IMR-90 (cell line): ENCODE data around the gene WDR48. TPM values are rescaled to one million over a fixed set of nuclear protein-coding genes. Genes with fewer than 3 reads are reported as not detected.

Experiments
- ATAC-seq: fragments of 200-7000 bp; cut with Tn5 transposase; 2 replicates; pipeline ENCODE4 v1.9.1; 2020; ENCODE audit warnings: low read depth, mild to moderate bottlenecking, moderate library complexity
- BruUV-seq: library from RNA; stranded (reverse); fragments of 400-500 nt; replicated peaks from 2 replicates; lab custom pipeline; 2021; lab: Mats Ljungman, UMichigan
- CTCF ChIA-PET: fragments of 300-600 bp; formaldehyde crosslinking; extraction: SDS; loops from one replicate; lab custom pipeline; 2021; ENCODE audit warnings: antibody characterized with exemption; lab: Yijun Ruan, JAX
- POLR2A ChIA-PET: fragments of 300-600 bp; sonication (Branson Sonifier 250); formaldehyde crosslinking; loops from one replicate; lab custom pipeline; 2022; ENCODE audit warnings: antibody characterized with exemption; ENCODE audit not compliant: unreplicated experiment; lab: Charles Lee
- DNase-seq: peaks from one replicate; pipeline ENCODE4 v3.0.0; 2013
- H2AFZ ChIP-seq: replicated peaks from 2 replicates; pipeline ENCODE3; 2013; ENCODE audit warnings: low read length, mild to moderate bottlenecking; ENCODE audit not compliant: poor library complexity
- H2AK5ac ChIP-seq: 2 replicates; pipeline ENCODE4 v1.6.1; 2013; ENCODE audit warnings: low read depth, low read length, inconsistent platforms
- H2AK9ac ChIP-seq: replicated peaks from 2 replicates; pipeline ENCODE3; 2013; ENCODE audit warnings: mild to moderate bottlenecking, low read depth, low read length, moderate library complexity; ENCODE audit not compliant: poor library complexity
- H2BK120ac ChIP-seq: 2 replicates; pipeline ENCODE4 v1.6.1; 2013; ENCODE audit warnings: low read depth, low read length, inconsistent platforms
- H2BK15ac ChIP-seq: 3 replicates; pipeline ENCODE4 v1.6.1; 2013; ENCODE audit warnings: low read depth, low read length, inconsistent platforms
- H2BK20ac ChIP-seq: 2 replicates; pipeline ENCODE4 v1.6.1; 2013; ENCODE audit warnings: low read depth, mild to moderate bottlenecking, inconsistent platforms, low read length, moderate library complexity
- H2BK5ac ChIP-seq: 2 replicates; pipeline ENCODE4 v1.6.1; 2013; ENCODE audit warnings: mild to moderate bottlenecking, low read depth, low read length, inconsistent platforms; ENCODE audit not compliant: poor library complexity, severe bottlenecking
- H3K14ac ChIP-seq: replicated peaks from 2 replicates; pipeline ENCODE4 v1.6.1; 2013; ENCODE audit warnings: low read depth, low read length, inconsistent platforms
- H3K18ac ChIP-seq: 2 replicates; pipeline ENCODE4 v1.6.1; 2013; ENCODE audit warnings: low read depth, low read length, control low read depth
- H3K23ac ChIP-seq: 2 replicates; pipeline ENCODE4 v1.6.1; 2013; ENCODE audit warnings: low read depth, low read length, inconsistent platforms
- H3K27ac ChIP-seq: 2 replicates; pipeline ENCODE4 v1.5.1; 2013; ENCODE audit warnings: mild to moderate bottlenecking, control low read depth, low read length; ENCODE audit not compliant: insufficient read depth
- H3K27me3 ChIP-seq: 2 replicates; pipeline ENCODE4 v1.6.1; 2013; ENCODE audit warnings: low read length; ENCODE audit not compliant: control insufficient read depth, insufficient read depth
- H3K36me3 ChIP-seq: 2 replicates; pipeline ENCODE4 v1.6.1; 2013; ENCODE audit warnings: low read length, mixed read lengths; ENCODE audit not compliant: control insufficient read depth, insufficient read depth
- H3K4ac ChIP-seq: 2 replicates; pipeline ENCODE4 v1.6.1; 2013; ENCODE audit warnings: low read depth, low read length, inconsistent platforms
- H3K4me1 ChIP-seq: 2 replicates; pipeline ENCODE4 v1.6.1; 2013; ENCODE audit warnings: low read length, mixed read lengths; ENCODE audit not compliant: control insufficient read depth, insufficient read depth
- H3K4me2 ChIP-seq: 2 replicates; pipeline ENCODE4 v1.6.1; 2013; ENCODE audit warnings: low read depth, mild to moderate bottlenecking, control low read depth, low read length, moderate library complexity
- H3K4me3 ChIP-seq: 2 replicates; pipeline ENCODE4 v1.5.1; 2013; ENCODE audit warnings: low read depth, mild to moderate bottlenecking, control low read depth, low read length, moderate library complexity; ENCODE audit not compliant: insufficient read depth
- H3K56ac ChIP-seq: 2 replicates; pipeline ENCODE4 v1.6.1; 2013; ENCODE audit warnings: low read length, inconsistent platforms; ENCODE audit not compliant: insufficient read depth; ENCODE audit errors: extremely low read depth
- H3K79me1 ChIP-seq, 2 experiments: 2 replicates each; pipeline ENCODE4 v1.6.1; 2013; ENCODE audit warnings: low read length in 2 of 2, inconsistent platforms in 1 of 2, low read depth in 1 of 2
- H3K9ac ChIP-seq: 2 replicates; pipeline ENCODE4 v1.6.1; 2013; ENCODE audit warnings: low read depth, low read length, control low read depth
- H3K9me1 ChIP-seq: 2 replicates; pipeline ENCODE4 v1.6.1; 2013; ENCODE audit warnings: low read length, inconsistent platforms; ENCODE audit not compliant: insufficient read depth
- H3K9me3 ChIP-seq: 2 replicates; pipeline ENCODE4 v1.6.1; 2013; ENCODE audit warnings: low read length; ENCODE audit not compliant: control insufficient read depth, insufficient read depth
- H4K20me1 ChIP-seq: 2 replicates; pipeline ENCODE4 v1.6.1; 2013; ENCODE audit warnings: low read length, inconsistent platforms; ENCODE audit not compliant: insufficient read depth
- H4K5ac ChIP-seq: 2 replicates; pipeline ENCODE4 v1.6.1; 2013; ENCODE audit warnings: mild to moderate bottlenecking, low read depth, low read length, control low read depth
- H4K8ac ChIP-seq, 2 experiments: 2 replicates each; pipeline ENCODE4 v1.6.1; 2013; ENCODE audit warnings: low read depth in 2 of 2, low read length in 2 of 2, control low read depth in 1 of 2, inconsistent platforms in 1 of 2
- H4K91ac ChIP-seq: 2 replicates; pipeline ENCODE4 v1.6.1; 2013; ENCODE audit warnings: low read depth, low read length, inconsistent platforms; ENCODE audit not compliant: insufficient read depth
- POLR2A ChIP-seq: IDR thresholded peaks from 2 replicates; pipeline ENCODE4 v1.6.1; 2012; ENCODE audit warnings: mild to moderate bottlenecking, low read depth, low read length
- WGBS, 2 experiments: methylation state at CpG; one replicate each; pipeline versions ENCODE4 v1.1.5 to v1.1.7; 2013; ENCODE audit warnings: missing lambda C conversion rate in 2 of 2; ENCODE audit not compliant: insufficient read length in 1 of 2; ENCODE audit errors: extremely low coverage in 2 of 2; 5-methylcytosine and 5-hydroxymethylcytosine counted together
- dilution Hi-C: fragments of 300-500 bp; cut with HindIII; formaldehyde crosslinking; loops from one replicate; pipeline ENCODE4 v1.14.3; 2018; ENCODE audit warnings: low sequenced_read_pairs; ENCODE audit not compliant: unreplicated experiment
- in situ Hi-C: fragments of 300-500 bp; cut with MboI; formaldehyde crosslinking; loops from 3 replicates; pipeline ENCODE4 v1.14.3; 2019; ENCODE audit warnings: low sequenced_read_pairs, inconsistent platforms, mixed read lengths
- intact Hi-C: fragments of 100-400 bp; cut with micrococcal nuclease; formaldehyde crosslinking; loops from 2 replicates; pipeline ENCODE4 v1.10.0; 2022
- polyA plus RNA-seq, 3 experiments: library from polyadenylated mRNA; depleted of rRNA; stranded (reverse); fragments of >200 nt; gene quantifications; 2 replicates each; pipeline ENCODE4 v1.2.3, GENCODE V29; 2012; ENCODE audit warnings: low replicate concordance in 1 of 3
- total RNA-seq: library from RNA; depleted of rRNA; stranded (reverse); fragments of >200 nt; gene quantifications from 2 replicates; pipeline ENCODE4 v1.2.3, GENCODE V29; 2012

The WDR48 gene
- total and polyA plus RNA-seq, 2 of the 4 experiments (the other 2 are of a cell fraction): 14.4 to 41.2 TPM

- CTCF ChIA-PET: no interaction called here
- H3K9me1 ChIP-seq: no peaks in the 10 kb centered on the region
- H3K4me2 ChIP-seq: no peak overlapping the region
- H3K14ac ChIP-seq: no peak overlapping the region
- H3K4me3 ChIP-seq: no peak overlapping the region
- POLR2A ChIA-PET: no interaction called here
- no peak overlapping the region for H2BK120ac ChIP-seq
- no peak overlapping the region for H2AFZ ChIP-seq
- dilution Hi-C loops: no loop called here
- H2BK20ac ChIP-seq: no peak overlapping the region
- BruUV-seq: no TSS peak
- H2AK9ac ChIP-seq: no peak overlapping the region
- no peak overlapping the region for H2AK5ac ChIP-seq
- no peak for TF ChIP-seq POLR2A
- H2BK15ac ChIP-seq: no peak overlapping the region
- H3K9ac ChIP-seq: no peak overlapping the region
- no peak overlapping the region for H3K23ac ChIP-seq
- no peaks in the 10 kb centered on the region for H3K9me3 ChIP-seq
- H3K27ac ChIP-seq: no peak overlapping the region
- ATAC-seq: no peak
- no peak overlapping the region for H3K4ac ChIP-seq
- H4K91ac ChIP-seq: no peak overlapping the region
- peaks cover 13 to 35% of the 10 kb centered on the region in 2 experiments for H3K79me1 ChIP-seq
- intact Hi-C loops: no loop called here
- WGBS, 2 experiments: 100% methylated on average over 1 of the region's 8 CpGs; no CpG with 5 or more reads in 1 of the 2 experiments
- H4K20me1 ChIP-seq: peaks cover 36% of the 10 kb centered on the region
- no peak overlapping the region for H4K8ac ChIP-seq
- H3K56ac ChIP-seq: no peak overlapping the region
- no peak overlapping the region for H4K5ac ChIP-seq
- in situ Hi-C loops: no loop called here
- DNase-seq: no peak
- no peaks in the 10 kb centered on the region for H3K27me3 ChIP-seq
- no peak overlapping the region for H3K18ac ChIP-seq
- H3K36me3 ChIP-seq: peaks cover 53% of the 10 kb centered on the region
- no peaks in the 10 kb centered on the region for H3K4me1 ChIP-seq
- H2BK5ac ChIP-seq: no peak overlapping the region
Measured at GRCh38 chr3:39098473-39099000, 46.7 kb downstream of the WDR48 start.
